ENCODE measurements around the gene NOL4L.

- no peak for TF ChIP-seq CTCF (IDR thresholded peaks at IDR 0.05)
- no peak for TF ChIP-seq POLR2A (IDR thresholded peaks at IDR 0.05)
Observed at GRCh38 chr20:32516583-32517517, 68.3 kb downstream of the NOL4L start.

Data from thyroid gland (tissue), 4 donors.